ENCODE measurements around the gene LCN1.
A peak's percentile ranks its signal among the peaks of the same experiment; 100 is the strongest.
"Not testable (repeated sequence)": the region's sequence is repeated elsewhere in the genome, so short reads cannot be mapped to it uniquely, and the experiment has no call there.

Gene LCN1

DNA sequence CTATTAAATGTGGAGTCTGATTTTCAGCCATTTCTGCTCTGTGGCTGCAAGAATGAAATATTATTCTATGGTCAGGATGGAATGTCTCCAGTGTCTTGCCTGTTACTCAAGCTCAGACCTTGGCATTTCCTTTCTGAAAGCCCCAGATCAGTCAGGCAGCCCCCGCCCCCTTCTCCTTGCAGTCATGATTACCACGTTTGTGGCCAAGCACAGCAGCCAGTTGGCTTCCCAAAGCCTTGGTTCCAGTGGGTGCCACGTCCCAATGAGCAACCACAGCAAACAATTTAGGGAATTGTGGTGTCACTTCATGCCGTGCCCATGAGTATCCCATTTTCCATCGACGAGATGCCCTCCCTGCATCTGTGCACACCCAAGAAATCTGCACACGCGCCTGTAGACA lies 15.0 kb downstream of the LCN1 start:
- no peaks in the 10 kb centered on the region for H3K27me3 ChIP-seq (ENCODE audit: insufficient read depth, low read length)
- H3K4me3 ChIP-seq (ENCODE audit: low read depth, low read length): no peak overlapping the region
- H2BK120ac ChIP-seq (ENCODE audit: insufficient read depth, low read length, poor library complexity): no peak overlapping the region
- no peak overlapping the region for H4K91ac ChIP-seq (ENCODE audit: low read depth, low read length)
- H2BK5ac ChIP-seq (ENCODE audit: low read depth, low read length, poor library complexity): no peak overlapping the region
- H3K14ac ChIP-seq (ENCODE audit: low read length): no peak overlapping the region
- H3K23ac ChIP-seq (ENCODE audit: low read length): no peak overlapping the region
- no peak overlapping the region for H2AK5ac ChIP-seq (ENCODE audit: low read length)
- H3K9me3 ChIP-seq (ENCODE audit: insufficient read depth, low read depth, low read length): no peaks in the 10 kb centered on the region
- H3K79me1 ChIP-seq (ENCODE audit: low read length): peaks cover 2% of the 10 kb centered on the region
- H3K36me3 ChIP-seq (ENCODE audit: control insufficient read depth in 1 of 2, insufficient read depth in 2 of 2, low read length in 2 of 2): no peaks in the 10 kb centered on the region
- H3K9ac ChIP-seq (ENCODE audit: low read length): no peak overlapping the region
- no CpG with 5 or more reads among the region's 8 CpGs for WGBS (ENCODE audit: extremely low coverage, insufficient coverage, insufficient read length)
- no peak overlapping the region for H3K27ac ChIP-seq (ENCODE audit: low read depth, low read length)
- no peak for DNase-seq
- H3K79me2 ChIP-seq (ENCODE audit: control insufficient read depth, insufficient read depth, low read length, poor library complexity): no peaks in the 10 kb centered on the region
- no peak overlapping the region for H2BK12ac ChIP-seq (ENCODE audit: low read length)
- no peak overlapping the region for H3K4me2 ChIP-seq (ENCODE audit: low read length)
- H3K4ac ChIP-seq (ENCODE audit: low read depth, low read length): no peak overlapping the region
- H4K8ac ChIP-seq (ENCODE audit: low read depth, low read length): no peak overlapping the region
- H3K4me1 ChIP-seq (ENCODE audit: control insufficient read depth in 1 of 2, insufficient read depth in 2 of 2, low read length in 2 of 2): peaks cover 0 to 15% of the 10 kb centered on the region in 2 experiments
- no peak overlapping the region for H3K18ac ChIP-seq (ENCODE audit: low read length)
- H4K12ac ChIP-seq (ENCODE audit: low read depth, low read length): no peak overlapping the region
- no peak overlapping the region for H2AFZ ChIP-seq (ENCODE audit: insufficient read depth, low read length, poor library complexity)

DNA sequence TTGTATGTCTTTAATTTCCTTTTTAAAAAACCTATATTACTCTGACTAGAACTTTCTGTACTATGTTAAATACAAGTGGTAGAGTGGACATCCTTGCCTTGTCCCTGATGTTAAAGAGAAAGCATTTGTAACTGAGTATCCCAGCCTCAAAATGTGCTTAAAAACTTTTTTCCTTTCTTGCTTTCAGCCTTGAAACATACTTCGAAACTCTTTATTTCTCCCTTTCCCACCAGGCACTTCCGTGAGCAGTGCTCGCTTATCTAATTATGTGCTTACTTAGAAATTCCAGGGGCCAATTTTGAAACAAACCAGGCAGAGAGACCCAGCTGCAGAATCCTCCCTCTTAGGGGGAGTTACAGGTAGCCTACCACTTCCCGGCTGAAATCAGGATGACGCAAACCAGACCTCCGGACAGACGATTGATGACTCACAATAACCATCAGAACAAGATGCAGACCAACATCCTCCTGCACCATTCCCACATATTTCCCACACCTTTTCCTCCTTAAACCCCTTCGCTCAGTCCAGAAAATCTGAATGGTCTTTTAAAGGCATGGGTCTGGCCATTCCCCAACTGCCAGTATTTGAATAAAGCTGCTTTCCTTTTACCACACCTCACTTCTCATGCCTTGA lies 22.1 kb downstream of the LCN1 start:
- H3K4ac ChIP-seq (ENCODE audit: low read depth, low read length); H2AK5ac ChIP-seq (ENCODE audit: low read length); H3K4me2 ChIP-seq (ENCODE audit: low read length); H4K91ac ChIP-seq (ENCODE audit: low read depth, low read length); H2BK12ac ChIP-seq (ENCODE audit: low read length); H3K18ac ChIP-seq (ENCODE audit: low read length); H2BK5ac ChIP-seq (ENCODE audit: low read depth, low read length, poor library complexity); H2BK120ac ChIP-seq (ENCODE audit: insufficient read depth, low read length, poor library complexity); H3K9ac ChIP-seq (ENCODE audit: low read length); H4K12ac ChIP-seq (ENCODE audit: low read depth, low read length); H2AFZ ChIP-seq (ENCODE audit: insufficient read depth, low read length, poor library complexity); H3K36me3 ChIP-seq (ENCODE audit: control insufficient read depth in 1 of 2, insufficient read depth in 2 of 2, low read length in 2 of 2); H3K79me2 ChIP-seq (ENCODE audit: control insufficient read depth, insufficient read depth, low read length, poor library complexity); H3K9me3 ChIP-seq (ENCODE audit: insufficient read depth, low read depth, low read length); H4K8ac ChIP-seq (ENCODE audit: low read depth, low read length); H3K14ac ChIP-seq (ENCODE audit: low read length); DNase-seq; H3K23ac ChIP-seq (ENCODE audit: low read length); H3K4me3 ChIP-seq (ENCODE audit: low read depth, low read length); H3K27me3 ChIP-seq (ENCODE audit: insufficient read depth, low read length): not testable (repeated sequence)
- WGBS (ENCODE audit: extremely low coverage, insufficient coverage, insufficient read length): no CpG with 5 or more reads among the region's 8 CpGs
- Histone ChIP-seq H3K79me1 (ENCODE audit: low read length) (peaks cover 11% of the 10 kb centered on the region), H3K27ac (ENCODE audit: low read depth, low read length) (peak overlapping the region; percentile 89), H3K4me1 (ENCODE audit: control insufficient read depth in 1 of 2, insufficient read depth in 2 of 2, low read length in 2 of 2) (peaks cover 7 to 11% of the 10 kb centered on the region in 2 experiments)

DNA sequence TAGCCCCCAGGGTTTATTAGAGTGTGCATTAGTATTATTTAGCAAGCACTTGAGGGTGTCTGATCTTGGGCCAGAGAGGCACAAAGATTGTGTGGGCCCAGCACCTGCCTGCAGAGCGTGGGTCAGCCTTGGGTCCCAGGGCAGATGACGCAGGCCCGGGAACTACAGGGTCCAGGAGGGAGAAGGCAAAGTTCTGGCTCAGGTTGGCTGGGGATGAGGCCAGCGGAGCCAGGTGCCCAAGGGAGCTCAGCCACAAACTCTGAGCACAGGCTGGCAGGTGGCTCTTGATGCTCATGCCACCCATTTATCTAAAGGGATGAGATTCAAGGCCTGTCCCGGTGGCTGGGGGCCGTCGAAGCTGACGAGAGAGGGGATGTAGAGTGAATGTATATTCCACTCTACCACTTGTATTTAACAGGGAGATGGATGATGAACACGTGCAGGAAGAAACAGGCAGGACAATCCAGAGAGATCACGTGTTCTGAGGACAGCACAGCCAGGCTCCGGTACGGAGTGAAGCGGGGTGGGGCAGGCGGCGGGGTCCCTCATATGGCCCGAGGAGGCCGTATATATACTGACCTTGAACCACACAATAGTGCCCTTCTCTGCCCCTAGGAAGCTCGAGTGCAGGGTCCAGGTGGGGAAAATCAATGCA lies 23.9 kb downstream of the LCN1 start:
- DNase-seq: no peak
- Histone ChIP-seq H2BK12ac (ENCODE audit: low read length) (peak overlapping the region; percentile 9), H3K27ac (ENCODE audit: low read depth, low read length) (no peak overlapping the region), H2BK120ac (ENCODE audit: insufficient read depth, low read length, poor library complexity) (no peak overlapping the region), H3K23ac (ENCODE audit: low read length) (no peak overlapping the region), H3K4ac (ENCODE audit: low read depth, low read length) (no peak overlapping the region), H3K4me1 (ENCODE audit: control insufficient read depth in 1 of 2, insufficient read depth in 2 of 2, low read length in 2 of 2) (peaks cover 7% of the 10 kb centered on the region in 2 experiments), H3K9me3 (ENCODE audit: insufficient read depth, low read depth, low read length) (no peaks in the 10 kb centered on the region), H4K8ac (ENCODE audit: low read depth, low read length) (no peak overlapping the region), H2AK5ac (ENCODE audit: low read length) (peak overlapping the region; percentile 6), H4K12ac (ENCODE audit: low read depth, low read length) (no peak overlapping the region), H3K27me3 (ENCODE audit: insufficient read depth, low read length) (no peaks in the 10 kb centered on the region), H3K4me2 (ENCODE audit: low read length) (no peak overlapping the region), H3K36me3 (ENCODE audit: control insufficient read depth in 1 of 2, insufficient read depth in 2 of 2, low read length in 2 of 2) (no peaks in the 10 kb centered on the region), H3K9ac (ENCODE audit: low read length) (no peak overlapping the region), H3K14ac (ENCODE audit: low read length) (no peak overlapping the region), H3K79me1 (ENCODE audit: low read length) (peaks cover 11% of the 10 kb centered on the region), H2BK5ac (ENCODE audit: low read depth, low read length, poor library complexity) (no peak overlapping the region), H3K4me3 (ENCODE audit: low read depth, low read length) (no peak overlapping the region), H2AFZ (ENCODE audit: insufficient read depth, low read length, poor library complexity) (no peak overlapping the region), H4K91ac (ENCODE audit: low read depth, low read length) (peak overlapping the region; percentile 3), H3K79me2 (ENCODE audit: control insufficient read depth, insufficient read depth, low read length, poor library complexity) (peaks cover 4% of the 10 kb centered on the region), H3K18ac (ENCODE audit: low read length) (peak overlapping the region; percentile 3)
- WGBS (ENCODE audit: extremely low coverage, insufficient coverage, insufficient read length): no CpG with 5 or more reads among the region's 18 CpGs

DNA sequence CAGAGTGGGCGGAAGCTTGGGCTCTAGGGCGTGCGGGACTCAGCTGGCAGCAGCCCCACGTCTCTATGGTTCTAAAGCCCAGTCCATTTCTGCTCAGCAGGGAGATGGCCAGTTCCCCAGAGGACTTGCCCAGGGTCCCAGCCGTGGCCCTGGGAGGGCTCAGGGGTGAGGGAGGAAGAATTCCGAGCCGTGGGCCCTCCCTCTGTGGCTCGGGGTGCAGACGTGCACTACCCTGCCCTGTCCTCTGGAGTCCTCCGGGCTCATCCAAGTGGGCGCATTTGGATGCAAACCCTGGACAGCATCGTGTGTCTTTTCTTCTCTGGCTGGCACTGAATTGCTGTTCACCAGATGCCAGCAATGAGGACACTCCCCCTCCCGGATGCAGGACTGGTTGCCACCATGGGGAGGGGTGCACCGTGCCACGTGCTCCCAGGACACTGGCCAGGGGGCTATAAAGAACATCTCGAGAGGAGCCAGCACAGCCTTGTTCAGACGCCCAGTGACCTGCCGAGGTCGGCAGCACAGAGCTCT lies 24.5 kb downstream of the LCN1 start, which contains the start of gene OBP2A:
TSS of gene OBP2A (plus strand) at position 481 of the 531 bp plus-strand sequence. CDS start 55 bp downstream, outside the sequence.
- not testable (repeated sequence) for H4K12ac ChIP-seq (ENCODE audit: low read depth, low read length); H4K8ac ChIP-seq (ENCODE audit: low read depth, low read length); H3K79me2 ChIP-seq (ENCODE audit: control insufficient read depth, insufficient read depth, low read length, poor library complexity); H3K14ac ChIP-seq (ENCODE audit: low read length); H2BK120ac ChIP-seq (ENCODE audit: insufficient read depth, low read length, poor library complexity); H3K4me3 ChIP-seq (ENCODE audit: low read depth, low read length); H3K9me3 ChIP-seq (ENCODE audit: insufficient read depth, low read depth, low read length); H3K27me3 ChIP-seq (ENCODE audit: insufficient read depth, low read length); H2BK5ac ChIP-seq (ENCODE audit: low read depth, low read length, poor library complexity); H3K36me3 ChIP-seq (ENCODE audit: control insufficient read depth in 1 of 2, insufficient read depth in 2 of 2, low read length in 2 of 2); H3K23ac ChIP-seq (ENCODE audit: low read length); H2AFZ ChIP-seq (ENCODE audit: insufficient read depth, low read length, poor library complexity); H3K4ac ChIP-seq (ENCODE audit: low read depth, low read length); H3K4me1 ChIP-seq (ENCODE audit: control insufficient read depth in 1 of 2, insufficient read depth in 2 of 2, low read length in 2 of 2); H3K27ac ChIP-seq (ENCODE audit: low read depth, low read length); H3K4me2 ChIP-seq (ENCODE audit: low read length); DNase-seq; H3K9ac ChIP-seq (ENCODE audit: low read length)
- peak within 1 kb of the TSS; percentile 3 for H3K18ac ChIP-seq (ENCODE audit: low read length)
- H2AK5ac ChIP-seq (ENCODE audit: low read length): peak within 1 kb of the TSS; percentile 6
- H4K91ac ChIP-seq (ENCODE audit: low read depth, low read length): peak within 1 kb of the TSS; percentile 3
- peaks cover 11% of the 10 kb centered on the region for H3K79me1 ChIP-seq (ENCODE audit: low read length)
- WGBS (ENCODE audit: extremely low coverage, insufficient coverage, insufficient read length): no CpG with 5 or more reads among the region's 19 CpGs
- peak within 1 kb of the TSS; percentile 84 for H2BK12ac ChIP-seq (ENCODE audit: low read length)
